Stimulated activated CD8-positive, alpha-beta memory T cell treated with anti-CD3 and anti-CD28 coated beads, Interleukin-7, amount 100 ng/mL, for 4 hours (primary cell): ENCODE data around the gene TMEM97.
A peak's percentile ranks its signal among the peaks of the same experiment; 100 is the strongest.
"Not testable (repeated sequence)": the region's sequence is repeated elsewhere in the genome, so short reads cannot be mapped to it uniquely, and the experiment has no call there.

Experiments used
- DNase-seq, 2 donors: peaks; one replicate each; pipeline ENCODE4 v3.0.0-alpha.2; 2020; ENCODE audit warnings: low read depth in 2 of 2

Gene TMEM97

GRCh38 chr17:28318759-28319597 lies at the start of gene TMEM97:
TMEM97 (plus strand) TSS chr17:28319200; CDS start chr17:28319240, 40 bp downstream.
- peak; percentile 92 to 94 for DNase-seq

GRCh38 chr17:28270055-28270454 lies 48.9 kb upstream of the TMEM97 start:
- no peak for DNase-seq

- DNase-seq = no peak
Observed at GRCh38 chr17:28270926-28271325, 48.1 kb upstream of the TMEM97 start.

- DNase-seq = no peak
Observed at GRCh38 chr17:28271431-28271830, 47.6 kb upstream of the TMEM97 start.

GRCh38 chr17:28272166-28272565 lies 46.8 kb upstream of the TMEM97 start:
- no peak for DNase-seq

- DNase-seq = not testable (repeated sequence)
Observed at GRCh38 chr17:28273341-28273740, 45.7 kb upstream of the TMEM97 start.

- DNase-seq = no peak
Observed at GRCh38 chr17:28274591-28275265, 44.3 kb upstream of the TMEM97 start.

- DNase-seq = no peak
Observed at GRCh38 chr17:28276011-28276410, 43.0 kb upstream of the TMEM97 start.

- DNase-seq = no peak
Observed at GRCh38 chr17:28279411-28279810, 39.6 kb upstream of the TMEM97 start.

GRCh38 chr17:28280826-28281225 lies 38.2 kb upstream of the TMEM97 start:
- DNase-seq = no peak

GRCh38 chr17:28282596-28282995 lies 36.4 kb upstream of the TMEM97 start:
- DNase-seq = no peak

- no peak for DNase-seq
Observed at GRCh38 chr17:28285965-28286364, 33.0 kb upstream of the TMEM97 start.

- no peak for DNase-seq
Observed at GRCh38 chr17:28290703-28291102, 28.3 kb upstream of the TMEM97 start.

GRCh38 chr17:28291780-28292330 lies 27.1 kb upstream of the TMEM97 start:
- DNase-seq = no peak

GRCh38 chr17:28292878-28293277 lies 26.1 kb upstream of the TMEM97 start:
- DNase-seq = not testable (repeated sequence)

- DNase-seq = no peak
Observed at GRCh38 chr17:28293994-28294393, 25.0 kb upstream of the TMEM97 start.

- no peak for DNase-seq
Observed at GRCh38 chr17:28295677-28296578, 23.1 kb upstream of the TMEM97 start.

GRCh38 chr17:28298449-28298848 lies 20.6 kb upstream of the TMEM97 start:
- no peak for DNase-seq

- DNase-seq = no peak
Observed at GRCh38 chr17:28306954-28307401, 12.0 kb upstream of the TMEM97 start.

- no peak for DNase-seq
Observed at GRCh38 chr17:28313841-28314240, 5.2 kb upstream of the TMEM97 start.

- DNase-seq = no peak
Observed at GRCh38 chr17:28315846-28316705, 2.9 kb upstream of the TMEM97 start.
